Activated T-cell treated with anti-CD3 and anti-CD28 coated beads for 48 hours (primary cell): ENCODE measurements around the gene RIPK1.

ENCODE experiments used
- DNase-seq: peaks from one replicate; pipeline ENCODE4 v3.0.0-alpha.2; 2020; ENCODE audit warnings: low read depth

RIPK1 gene

GRCh38 chr6:3085074-3085473 lies 16.8 kb downstream of the RIPK1 start:
- DNase-seq, result no peak

DNA sequence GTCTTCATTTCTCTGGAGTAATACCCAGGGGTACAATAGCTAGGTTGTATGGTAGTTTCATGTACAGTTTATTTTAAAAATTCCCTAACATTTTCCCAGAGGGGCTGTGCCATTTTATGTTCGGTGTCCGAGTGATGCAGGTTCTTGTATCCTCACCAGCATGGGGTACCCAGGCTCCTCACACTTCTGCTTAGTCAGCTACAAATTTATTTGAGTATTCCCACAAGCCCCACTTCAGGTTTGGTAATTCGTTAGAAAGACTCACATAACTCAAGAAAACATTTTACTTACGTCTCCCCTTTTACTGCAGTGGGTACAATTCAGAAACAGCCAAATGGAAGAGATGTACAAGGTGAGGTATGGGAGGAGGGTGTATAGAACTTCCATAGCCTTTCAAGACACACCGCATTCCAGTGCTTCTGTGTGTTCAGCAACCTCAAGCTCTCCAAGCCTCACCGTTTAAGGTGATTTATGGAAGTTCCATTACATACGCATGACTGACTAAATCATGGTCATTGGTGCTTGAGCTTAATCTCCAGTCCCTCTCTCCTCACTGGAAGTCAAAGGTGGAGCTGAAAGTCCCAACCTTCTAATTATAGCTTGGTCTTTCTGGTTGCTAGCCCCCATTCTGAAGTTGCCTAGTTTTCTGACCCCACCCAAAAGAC lies 18.1 kb downstream of the RIPK1 start:
- DNase-seq, result no peak

- no peak for DNase-seq
Observed at GRCh38 chr6:3088446-3088845, 20.2 kb downstream of the RIPK1 start.

DNA sequence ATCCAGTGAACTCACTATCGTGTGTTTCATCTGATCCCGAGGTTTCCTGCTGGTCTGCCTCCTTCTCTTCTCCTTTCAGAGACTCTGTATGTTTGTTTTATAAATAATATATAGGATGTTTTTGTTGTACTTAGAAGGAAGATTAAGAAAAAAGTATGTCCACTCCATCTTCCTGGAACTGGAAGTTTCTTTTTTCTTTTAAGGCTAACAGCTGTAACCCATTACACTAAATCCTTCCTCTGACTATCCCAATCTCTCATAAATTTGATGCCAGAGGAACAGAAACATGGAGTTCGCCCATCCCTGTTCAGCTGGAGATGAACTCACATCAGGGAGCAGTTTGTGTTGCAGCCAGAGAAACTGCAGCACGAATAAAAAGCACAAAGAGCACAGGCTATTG lies 20.7 kb downstream of the RIPK1 start:
- no peak for DNase-seq

- DNase-seq, result no peak
Observed at GRCh38 chr6:3090013-3090412, 21.7 kb downstream of the RIPK1 start.

DNA sequence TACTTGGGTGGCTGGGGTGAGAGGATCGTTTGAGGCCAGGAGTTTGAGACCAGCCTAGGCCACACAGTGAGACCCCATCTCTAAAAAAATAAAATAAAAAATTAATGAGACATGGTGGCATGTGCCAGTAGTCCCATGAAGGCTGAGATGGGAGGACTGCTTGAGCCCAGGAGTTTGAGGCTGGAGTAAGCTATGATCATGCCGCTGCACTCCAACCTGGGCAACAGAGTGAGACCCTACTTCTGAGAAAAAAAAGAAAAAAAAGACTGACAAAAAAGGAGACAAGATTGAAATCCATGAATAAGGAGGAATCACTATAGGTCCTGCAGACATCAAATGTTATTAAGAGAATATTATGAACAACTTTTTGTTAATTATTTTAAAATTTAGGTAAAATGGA lies 26.5 kb downstream of the RIPK1 start:
- DNase-seq, result no peak

DNA sequence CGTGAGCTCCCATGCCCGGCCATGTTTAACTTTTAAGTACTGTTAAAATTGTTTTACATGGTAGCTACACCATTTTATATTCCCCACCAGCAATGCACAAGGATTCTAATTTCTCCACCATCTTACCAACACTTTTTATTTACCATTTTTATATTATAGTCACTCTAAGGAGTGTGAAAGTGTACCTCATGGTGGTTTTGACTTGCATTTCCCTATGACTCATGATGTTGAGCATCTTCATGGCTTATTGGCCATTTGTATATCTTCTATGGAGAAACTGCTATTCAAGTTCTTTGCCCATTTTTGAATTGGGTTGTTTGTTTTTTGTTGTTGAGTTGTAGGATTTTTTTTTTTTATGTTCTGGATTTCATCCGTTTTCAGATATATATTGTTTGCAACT lies 34.6 kb downstream of the RIPK1 start:
- no peak for DNase-seq

DNA sequence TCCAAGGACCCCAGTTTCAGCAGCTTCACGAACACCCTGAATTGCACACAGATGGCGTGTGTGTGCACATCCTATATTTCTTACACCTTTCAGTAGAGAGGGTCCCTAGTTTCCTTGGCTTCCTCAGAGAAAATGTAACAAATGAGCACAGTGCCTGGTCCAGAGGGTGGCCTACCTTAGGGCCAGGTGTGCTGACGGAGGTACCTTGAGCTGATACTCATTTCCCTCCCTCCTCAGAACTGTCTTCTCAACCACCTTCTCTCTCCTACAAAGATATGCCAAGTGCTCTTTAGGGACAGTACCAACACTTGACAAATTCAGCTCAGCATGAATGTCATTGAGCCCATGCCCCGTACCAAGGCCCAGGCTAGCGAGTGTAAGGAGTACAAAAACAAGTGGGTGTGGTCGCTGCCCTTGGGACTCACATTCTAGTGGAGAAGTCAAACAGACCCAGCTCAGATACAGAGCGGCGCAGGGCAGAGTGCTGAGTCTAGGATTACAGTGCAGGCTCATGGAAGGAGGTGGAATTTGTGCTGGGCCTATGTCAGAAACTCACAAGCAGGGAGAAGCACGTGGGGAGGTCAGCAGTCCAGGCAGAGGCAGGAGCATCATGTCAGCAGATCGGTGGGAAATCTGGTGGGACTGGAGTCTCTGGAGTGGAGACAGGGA lies 40.6 kb downstream of the RIPK1 start:
- DNase-seq, result no peak

GRCh38 chr6:3109761-3110160 lies 41.5 kb downstream of the RIPK1 start:
- DNase-seq, result no peak

GRCh38 chr6:3114377-3114776 lies 46.1 kb downstream of the RIPK1 start:
- DNase-seq, result no peak

DNA sequence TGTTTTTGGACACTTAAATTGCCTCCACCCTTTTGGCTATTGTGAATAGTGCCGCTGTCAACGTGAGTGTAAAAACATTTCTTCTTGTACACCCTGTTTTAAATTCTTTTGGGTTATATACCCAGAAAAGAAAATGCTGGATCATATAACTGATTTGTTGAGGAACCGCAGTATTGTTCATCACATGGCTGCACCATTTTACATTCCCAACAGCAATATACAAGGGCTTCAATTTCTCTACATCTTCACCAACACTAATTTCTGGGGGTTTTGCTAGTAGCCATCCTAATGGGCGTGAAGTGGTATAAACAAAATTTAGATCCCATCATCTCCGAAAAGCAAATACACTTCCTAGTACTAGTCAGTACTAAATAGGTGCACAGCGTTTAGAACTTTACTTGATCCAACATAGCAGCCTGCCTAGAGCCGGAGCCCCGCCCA lies 49.6 kb downstream of the RIPK1 start:
- DNase-seq, result no peak

DNA sequence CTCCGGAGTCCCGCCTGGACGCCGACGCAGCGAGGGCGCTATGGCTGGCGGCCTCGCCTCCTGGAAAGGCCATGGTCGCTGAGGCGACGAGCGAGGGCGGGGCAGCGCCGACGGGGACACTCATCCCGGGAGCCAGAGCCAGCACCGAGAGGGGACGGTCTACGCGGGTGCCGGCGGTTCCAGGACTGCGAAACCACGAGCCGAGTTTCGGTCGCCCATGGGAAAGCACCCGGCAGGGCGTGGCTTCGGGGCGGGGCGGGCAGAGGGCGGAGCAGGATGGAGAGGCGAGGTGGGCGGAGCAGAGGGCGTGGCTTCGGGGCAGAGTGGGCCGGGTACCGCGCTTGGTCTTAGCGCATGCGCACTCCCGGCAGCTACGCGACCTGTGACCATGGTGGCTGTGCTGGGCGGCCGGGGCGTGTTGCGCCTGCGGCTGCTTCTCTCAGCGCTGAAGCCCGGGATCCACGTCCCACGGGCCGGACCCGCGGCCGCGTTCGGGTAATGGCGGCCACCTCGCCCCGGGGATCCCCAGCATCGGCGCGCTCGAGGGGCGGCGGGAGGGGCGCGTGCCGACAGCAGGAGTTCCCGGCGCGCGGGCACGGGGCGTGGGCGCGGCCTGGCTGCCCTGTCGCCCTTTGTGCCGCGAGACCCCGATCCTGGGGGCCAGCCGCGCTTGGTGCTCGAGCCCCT lies 50.2 kb downstream of the RIPK1 start, which contains the start of gene BPHL:
Gene BPHL, plus strand, starts transcription at position 359 of the 687 bp plus-strand sequence. Its CDS starts 30 bp downstream, at position 389.
- DNase-seq, result peak; percentile 100

DNA sequence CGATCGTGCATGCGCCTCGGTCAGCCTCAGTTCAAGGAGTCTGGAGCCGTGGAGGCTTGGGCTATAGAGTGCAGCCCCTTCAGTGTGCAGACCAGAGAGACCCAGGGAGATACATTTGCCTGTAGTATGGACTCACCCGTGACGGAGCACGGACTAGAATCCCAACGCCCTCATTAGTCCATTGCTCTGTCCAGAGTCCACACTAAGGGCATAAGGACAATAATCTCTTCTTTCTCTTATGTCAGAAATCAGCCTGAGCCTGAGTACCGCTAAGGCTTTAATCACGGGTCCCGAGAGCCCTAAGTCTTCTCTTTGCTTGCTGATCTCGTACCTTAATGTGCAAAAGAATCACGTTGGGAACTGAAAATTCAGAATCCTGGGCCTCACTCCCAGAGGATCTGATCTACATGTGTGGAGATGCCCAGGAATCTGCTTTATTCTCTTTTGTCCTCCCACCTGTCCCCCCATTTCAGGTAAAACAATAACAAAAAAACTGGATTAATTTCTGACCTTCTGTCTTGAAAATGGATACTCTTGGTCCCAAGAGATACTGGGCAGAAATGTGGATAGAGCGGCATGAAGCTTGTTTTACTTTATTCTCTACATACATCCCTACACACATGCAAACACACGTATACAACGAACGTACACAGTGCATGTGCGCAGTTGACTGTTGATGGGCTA lies 50.9 kb downstream of the RIPK1 start:
- DNase-seq, result no peak

- no peak for DNase-seq
Observed at GRCh38 chr6:3120765-3121089, 52.4 kb downstream of the RIPK1 start.

DNA sequence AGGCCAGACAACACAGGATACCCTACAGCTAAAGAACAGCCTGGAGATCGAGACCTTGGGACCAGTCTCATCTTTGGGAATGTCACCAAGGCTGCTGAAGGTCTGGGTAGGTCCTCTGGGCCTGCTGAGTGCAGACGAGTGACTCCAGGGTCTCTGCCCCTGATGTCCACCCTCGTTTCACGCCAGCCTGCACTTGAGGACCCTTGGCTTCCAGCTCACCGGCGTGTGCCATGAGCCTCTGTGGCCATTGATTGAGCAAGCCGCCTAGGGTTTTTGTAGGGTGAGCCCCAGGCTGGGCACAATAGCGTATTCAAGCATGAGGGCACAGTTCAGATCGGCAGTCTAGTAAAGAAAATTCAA lies 54.5 kb downstream of the RIPK1 start:
- DNase-seq, result no peak

- DNase-seq, result no peak
Observed at GRCh38 chr6:3124667-3125066, 56.4 kb downstream of the RIPK1 start.

DNA sequence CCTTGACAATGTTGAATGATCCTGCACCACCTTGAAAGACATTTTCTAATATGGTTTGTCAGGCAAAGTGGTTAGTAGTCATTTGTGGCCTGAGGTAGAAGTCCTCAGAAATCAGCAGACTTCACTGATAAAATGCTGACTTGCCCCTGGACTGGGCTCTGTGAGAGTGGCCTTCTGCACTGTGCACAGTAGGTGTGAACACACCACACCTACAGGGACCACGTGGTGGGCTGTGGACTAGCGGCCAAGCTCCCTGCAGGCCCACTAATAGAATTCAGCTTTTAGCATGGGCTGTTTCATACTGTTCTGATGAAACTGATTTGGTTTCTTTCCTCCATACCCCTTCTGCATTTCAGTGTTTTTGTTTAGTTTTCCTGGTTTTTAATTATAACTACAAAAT lies 57.5 kb downstream of the RIPK1 start:
- DNase-seq, result no peak

DNA sequence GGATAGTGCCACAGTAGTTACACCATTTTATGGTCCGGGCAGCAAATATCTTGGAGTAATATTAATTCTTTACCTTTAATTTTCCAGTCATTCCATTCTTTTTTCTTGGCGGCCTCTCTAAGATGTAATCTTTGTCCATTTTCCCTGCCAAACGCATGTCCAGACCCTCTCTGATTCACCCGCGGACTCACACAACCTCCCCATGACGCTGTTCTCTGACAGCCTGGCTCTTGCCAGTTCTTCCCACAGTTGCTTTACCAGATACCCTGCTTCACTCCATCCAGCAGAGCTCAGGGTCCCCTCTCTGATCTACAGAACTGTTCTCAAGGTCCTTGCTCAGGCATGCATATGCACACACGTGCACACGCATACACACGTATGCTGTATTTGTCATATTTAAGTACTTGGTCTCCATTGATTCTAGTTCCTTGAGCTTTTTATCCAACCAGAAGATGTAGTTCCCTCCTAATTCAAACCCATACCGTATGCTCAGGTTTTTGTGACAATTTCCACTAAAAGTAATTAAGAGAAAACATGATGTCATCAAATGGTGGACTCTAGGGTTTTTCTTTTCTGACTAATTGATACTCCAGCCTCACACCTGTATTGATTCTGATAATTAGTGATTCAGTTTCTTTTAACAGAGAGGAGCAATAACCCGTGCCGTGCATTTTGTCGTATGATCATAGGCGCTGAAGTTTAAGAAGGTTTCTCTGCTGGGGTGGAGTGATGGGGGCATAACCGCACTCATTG lies 60.2 kb downstream of the RIPK1 start:
- DNase-seq, result no peak

- no peak for DNase-seq
Observed at GRCh38 chr6:3131695-3132094, 63.4 kb downstream of the RIPK1 start.

DNA sequence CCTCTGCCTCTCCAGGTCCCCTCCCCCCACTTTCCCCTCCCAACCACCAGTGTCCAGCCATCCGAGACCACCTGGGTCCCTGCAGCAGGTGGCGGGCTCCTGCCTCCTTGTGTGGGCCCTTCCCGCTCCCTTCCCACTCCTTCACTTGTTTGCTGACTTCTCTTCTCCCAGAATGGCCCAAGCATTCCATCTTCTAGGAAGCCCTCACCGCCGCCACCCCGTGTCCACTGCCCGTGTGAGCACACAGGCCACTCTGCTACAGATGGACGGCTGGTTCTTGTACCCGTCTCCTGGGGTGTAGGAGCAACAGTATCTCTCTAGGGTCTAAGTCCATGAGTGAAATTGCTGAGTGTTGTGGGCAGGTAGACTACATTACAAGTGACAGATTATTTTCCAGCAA lies 65.2 kb downstream of the RIPK1 start:
- no peak for DNase-seq

GRCh38 chr6:3135668-3136291 lies 67.5 kb downstream of the RIPK1 start:
- DNase-seq, result no peak
